ENCODE results near the gene SLC35F1.

Gene SLC35F1

GRCh38 chr6:118299457-118299856, 392.4 kb downstream of the SLC35F1 start:
- no peaks in the 10 kb centered on the region for H3K36me3 ChIP-seq
- H3K4me3 ChIP-seq (ENCODE audit: low read depth, low read length), result no peak overlapping the region
- TF ChIP-seq CTCF (IDR thresholded peaks at IDR 0.05; ENCODE audit: low read depth, low read length), result no peak
- no peak overlapping the region for H3K27ac ChIP-seq
- H3K9me3 ChIP-seq (ENCODE audit: severe bottlenecking), result no peaks in the 10 kb centered on the region
- H3K27me3 ChIP-seq (ENCODE audit: insufficient read depth, low read depth, severe bottlenecking), result no peaks in the 10 kb centered on the region
- no peak for DNase-seq

- H3K27ac ChIP-seq, result no peak overlapping the region
- H3K4me3 ChIP-seq (ENCODE audit: low read depth, low read length), result no peak overlapping the region
- no peak for TF ChIP-seq CTCF (IDR thresholded peaks at IDR 0.05; ENCODE audit: low read depth, low read length)
- no peaks in the 10 kb centered on the region for H3K36me3 ChIP-seq
- no peaks in the 10 kb centered on the region for H3K27me3 ChIP-seq (ENCODE audit: insufficient read depth, low read depth, severe bottlenecking)
- no peaks in the 10 kb centered on the region for H3K9me3 ChIP-seq (ENCODE audit: severe bottlenecking)
- no peak for DNase-seq
Measured at GRCh38 chr6:118304321-118304720, 397.3 kb downstream of the SLC35F1 start.

DNA sequence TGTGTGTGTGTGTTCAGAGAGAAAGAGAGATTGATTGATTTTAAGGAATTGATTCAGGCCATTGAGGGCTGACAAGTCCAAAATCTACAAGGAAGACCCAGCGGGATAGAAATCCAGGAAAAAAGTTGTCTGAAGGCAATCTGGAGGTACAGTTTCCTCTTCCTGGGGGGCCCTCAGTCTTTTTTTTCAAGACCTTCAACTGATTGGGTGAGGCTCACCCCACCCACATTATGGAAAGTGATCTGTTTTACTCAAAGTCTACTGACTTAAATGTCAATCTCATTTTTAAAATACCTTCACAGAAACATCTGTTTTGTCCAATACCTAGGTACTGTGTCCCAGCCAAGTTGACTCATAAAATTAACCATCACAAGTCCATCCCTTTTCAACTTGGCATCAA, 398.0 kb downstream of the SLC35F1 start:
- DNase-seq, result no peak
- H3K27me3 ChIP-seq (ENCODE audit: insufficient read depth, low read depth, severe bottlenecking), result no peaks in the 10 kb centered on the region
- no peaks in the 10 kb centered on the region for H3K36me3 ChIP-seq
- no peak for TF ChIP-seq CTCF (IDR thresholded peaks at IDR 0.05; ENCODE audit: low read depth, low read length)
- H3K27ac ChIP-seq, result no peak overlapping the region
- no peaks in the 10 kb centered on the region for H3K9me3 ChIP-seq (ENCODE audit: severe bottlenecking)
- H3K4me3 ChIP-seq (ENCODE audit: low read depth, low read length), result no peak overlapping the region

GRCh38 chr6:118306392-118307238, 399.6 kb downstream of the SLC35F1 start:
- no peaks in the 10 kb centered on the region for H3K36me3 ChIP-seq
- H3K9me3 ChIP-seq (ENCODE audit: severe bottlenecking), result no peaks in the 10 kb centered on the region
- no peaks in the 10 kb centered on the region for H3K27me3 ChIP-seq (ENCODE audit: insufficient read depth, low read depth, severe bottlenecking)
- TF ChIP-seq CTCF (IDR thresholded peaks at IDR 0.05; ENCODE audit: low read depth, low read length), result no peak
- DNase-seq, result no peak
- no peak overlapping the region for H3K27ac ChIP-seq
- no peak overlapping the region for H3K4me3 ChIP-seq (ENCODE audit: low read depth, low read length)

GRCh38 chr6:118307581-118307980, 400.5 kb downstream of the SLC35F1 start:
- no peak for DNase-seq
- no peak for TF ChIP-seq CTCF (IDR thresholded peaks at IDR 0.05; ENCODE audit: low read depth, low read length)
- Histone ChIP-seq H3K4me3 (ENCODE audit: low read depth, low read length) (no peak overlapping the region), H3K36me3 (no peaks in the 10 kb centered on the region), H3K27ac (no peak overlapping the region), H3K27me3 (ENCODE audit: insufficient read depth, low read depth, severe bottlenecking) (no peaks in the 10 kb centered on the region), H3K9me3 (ENCODE audit: severe bottlenecking) (no peaks in the 10 kb centered on the region)

Measured in WERI-Rb-1 (cell line).